Gastrocnemius medialis (tissue), 4 donors: ENCODE measurements around the gene SSPN. TPM values are rescaled to one million over a fixed set of nuclear protein-coding genes. Genes with fewer than 3 reads are reported as not detected.

Experiments used
- ATAC-seq, 2 donors: fragments of 150-250 bp; one replicate each; pipeline ENCODE4 v1.9.1; 2016
- DNase-seq, 2 donors: peaks; one replicate each; pipeline ENCODE4 v3.0.0-alpha.2; 2019
- H3K27ac ChIP-seq, 4 donors: fragments of 200-600 bp; sonication (generic); 1 replicate in 1 of 4; 2 replicates in 3 of 4; pipeline ENCODE4 v1.5.1; 2016 to 2018; ENCODE audit warnings: mild to moderate bottlenecking in 2 of 4, moderate library complexity in 1 of 4
- H3K27me3 ChIP-seq, 3 donors: fragments of 200-600 bp; sonication (generic) in 2 of 3; 1 replicate in 1 of 3; 2 replicates in 2 of 3; pipeline versions ENCODE4 v1.5.1 to v1.6.0; 2016 to 2019; ENCODE audit warnings: mild to moderate bottlenecking in 1 of 3, moderate library complexity in 1 of 3
- H3K36me3 ChIP-seq, 2 donors: fragments of 200-600 bp; sonication (generic) in 1 of 2; one replicate each; pipeline ENCODE4 v1.5.1; 2017 to 2018
- H3K4me1 ChIP-seq, 2 donors: fragments of 200-600 bp; sonication (generic) in 1 of 2; one replicate each; pipeline ENCODE4 v1.5.1; 2016 to 2017; ENCODE audit warnings: mild to moderate bottlenecking in 2 of 2
- H3K4me3 ChIP-seq, 4 donors: fragments of 200-600 bp; sonication (generic) in 3 of 4; 1 replicate in 1 of 4; 2 replicates in 3 of 4; pipeline ENCODE4 v1.5.1; 2016 to 2019; ENCODE audit warnings: mild to moderate bottlenecking in 2 of 4
- H3K9me3 ChIP-seq, 3 donors: fragments of 200-600 bp; sonication (generic) in 2 of 3; 1 replicate in 1 of 3; 2 replicates in 2 of 3; pipeline ENCODE4 v1.5.1; 2016 to 2019
- POLR2A ChIP-seq, 2 donors: fragments of 450-650 bp; IDR thresholded peaks; one replicate each; pipeline ENCODE4 v1.6.1; 2017; ENCODE audit warnings: antibody characterized with exemption in 2 of 2, mild to moderate bottlenecking in 2 of 2, moderate library complexity in 2 of 2
- in situ Hi-C, 4 donors: fragments of 200-750 bp; cut with MboI; loops; one replicate each; pipeline versions ENCODE4 v1.15.0 to v1.8.0; 2017; ENCODE audit warnings: low sequenced_read_pairs in 4 of 4
- intact Hi-C: fragments of 100-400 bp; cut with DNase I; formaldehyde crosslinking; loops from one replicate; pipeline ENCODE4 v1.15.1; 2023; ENCODE audit warnings: low total_unique reads
- total RNA-seq, 4 donors: library from RNA; depleted of rRNA; stranded (reverse); fragments of >200 nt; gene quantifications; one replicate each; pipeline versions ENCODE4 v1.1.0 to v1.2.3, GENCODE V29; 2016
- TF ChIP-seq, protein P1 (sequence below), 5 experiments: fragments of 450-650 bp in 3 of 5; fragments of 200-600 bp in 2 of 5; sonication (generic) in 2 of 5; IDR thresholded peaks in 4 of 5; conservative IDR thresholded peaks in 1 of 5; 1 replicate in 4 of 5; 2 replicates in 1 of 5; pipeline ENCODE4 v1.5.1; 2016 to 2019; ENCODE audit warnings: antibody characterized with exemption in 5 of 5, mild to moderate bottlenecking in 3 of 5, moderate library complexity in 3 of 5

SSPN gene
- total RNA-seq, 4 donors from 2014 or later, result 23.0 to 65.7 (median 32.4) TPM

GRCh38 chr12:26172539-26172938 lies 22.8 kb upstream of the SSPN start:
- ATAC-seq, result no peak
- Histone ChIP-seq H3K4me3 (no peak overlapping the region), H3K27ac (no peak overlapping the region), H3K27me3 (no peaks in the 10 kb centered on the region), H3K36me3 (no peaks in the 10 kb centered on the region), H3K4me1 (no peaks in the 10 kb centered on the region), H3K9me3 (no peaks in the 10 kb centered on the region)
- TF ChIP-seq POLR2A (IDR thresholded peaks at IDR 0.05), result no peak
- TF ChIP-seq, protein P1, sequence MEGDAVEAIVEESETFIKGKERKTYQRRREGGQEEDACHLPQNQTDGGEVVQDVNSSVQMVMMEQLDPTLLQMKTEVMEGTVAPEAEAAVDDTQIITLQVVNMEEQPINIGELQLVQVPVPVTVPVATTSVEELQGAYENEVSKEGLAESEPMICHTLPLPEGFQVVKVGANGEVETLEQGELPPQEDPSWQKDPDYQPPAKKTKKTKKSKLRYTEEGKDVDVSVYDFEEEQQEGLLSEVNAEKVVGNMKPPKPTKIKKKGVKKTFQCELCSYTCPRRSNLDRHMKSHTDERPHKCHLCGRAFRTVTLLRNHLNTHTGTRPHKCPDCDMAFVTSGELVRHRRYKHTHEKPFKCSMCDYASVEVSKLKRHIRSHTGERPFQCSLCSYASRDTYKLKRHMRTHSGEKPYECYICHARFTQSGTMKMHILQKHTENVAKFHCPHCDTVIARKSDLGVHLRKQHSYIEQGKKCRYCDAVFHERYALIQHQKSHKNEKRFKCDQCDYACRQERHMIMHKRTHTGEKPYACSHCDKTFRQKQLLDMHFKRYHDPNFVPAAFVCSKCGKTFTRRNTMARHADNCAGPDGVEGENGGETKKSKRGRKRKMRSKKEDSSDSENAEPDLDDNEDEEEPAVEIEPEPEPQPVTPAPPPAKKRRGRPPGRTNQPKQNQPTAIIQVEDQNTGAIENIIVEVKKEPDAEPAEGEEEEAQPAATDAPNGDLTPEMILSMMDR (IDR thresholded peaks at IDR 0.05 in 4 of 5, conservative IDR thresholded peaks at IDR 0.05 in 1 of 5), result no peak
- DNase-seq, result no peak
- intact Hi-C loops (no loop called here), in situ Hi-C loops (no loop called here)

DNA sequence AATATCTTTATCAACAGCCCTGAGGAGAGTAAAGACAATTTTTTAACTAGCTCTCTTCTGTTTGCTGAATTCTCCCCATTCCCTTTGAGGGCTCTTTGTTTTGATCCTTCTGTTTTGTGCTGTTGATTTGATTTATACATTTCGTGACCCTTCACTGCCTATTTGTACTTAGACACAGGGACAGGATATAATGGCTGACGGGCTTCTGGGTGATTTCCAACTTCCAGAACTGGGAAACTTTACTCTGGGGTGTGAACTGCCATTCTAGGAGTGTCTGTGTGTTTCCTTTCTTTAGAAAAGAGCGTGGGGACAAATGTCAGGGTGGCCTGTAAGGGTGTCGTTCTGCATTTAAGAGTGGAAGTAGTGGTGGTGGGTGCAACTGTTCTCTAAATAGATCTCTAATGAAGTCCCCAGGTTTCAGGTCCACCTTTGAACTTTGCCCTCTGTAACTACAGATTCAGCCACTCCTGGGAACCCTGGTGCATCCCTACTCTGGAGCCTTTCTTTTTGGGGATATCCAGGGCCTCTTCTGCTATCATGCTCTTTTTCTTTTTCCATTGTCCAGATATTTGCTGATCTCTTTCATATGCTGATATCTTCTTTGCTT lies 22.3 kb upstream of the SSPN start:
- Histone ChIP-seq H3K9me3 (no peaks in the 10 kb centered on the region), H3K27ac (no peak overlapping the region), H3K4me3 (no peak overlapping the region), H3K36me3 (no peaks in the 10 kb centered on the region), H3K27me3 (no peaks in the 10 kb centered on the region), H3K4me1 (no peaks in the 10 kb centered on the region)
- in situ Hi-C loops (no loop called here), intact Hi-C loops (no loop called here)
- ATAC-seq (no peak), DNase-seq (no peak)
- TF ChIP-seq POLR2A (IDR thresholded peaks at IDR 0.05), result no peak
- TF ChIP-seq, protein P1 (IDR thresholded peaks at IDR 0.05 in 4 of 5, conservative IDR thresholded peaks at IDR 0.05 in 1 of 5), result no peak

DNA sequence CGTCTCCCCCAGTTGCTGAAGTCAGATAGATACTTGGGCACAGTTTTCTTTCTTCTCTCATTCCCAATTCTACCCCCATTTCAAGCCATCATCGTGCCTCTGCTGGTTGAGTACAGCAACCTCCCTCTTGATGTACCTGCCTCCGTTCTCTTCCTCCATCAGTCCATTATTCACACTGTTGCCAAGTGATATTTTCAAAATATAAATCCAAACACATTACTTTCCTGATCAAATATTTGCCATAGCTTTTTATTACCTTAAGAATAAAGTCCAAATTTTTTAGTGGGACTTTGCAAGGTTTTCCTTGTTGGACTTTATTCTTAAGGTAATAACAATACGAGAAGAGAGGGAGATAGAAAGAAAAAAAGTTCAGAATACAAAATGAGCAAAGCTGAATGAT lies 18.6 kb upstream of the SSPN start:
- DNase-seq (no peak), ATAC-seq (no peak)
- no peaks in the 10 kb centered on the region for H3K27me3 ChIP-seq
- H3K4me1 ChIP-seq, result no peaks in the 10 kb centered on the region
- H3K4me3 ChIP-seq, result no peak overlapping the region
- no peak overlapping the region for H3K27ac ChIP-seq
- H3K36me3 ChIP-seq, result no peaks in the 10 kb centered on the region
- intact Hi-C loops, result no loop called here
- TF ChIP-seq POLR2A (IDR thresholded peaks at IDR 0.05), result no peak
- TF ChIP-seq, protein P1 (IDR thresholded peaks at IDR 0.05 in 4 of 5, conservative IDR thresholded peaks at IDR 0.05 in 1 of 5), result no peak
- no peaks in the 10 kb centered on the region for H3K9me3 ChIP-seq
- in situ Hi-C loops, result no loop called here

GRCh38 chr12:26177283-26177682 lies 18.1 kb upstream of the SSPN start:
- intact Hi-C loops, result no loop called here
- in situ Hi-C loops, result no loop called here
- Histone ChIP-seq H3K4me1 (no peaks in the 10 kb centered on the region), H3K27ac (no peak overlapping the region), H3K9me3 (no peaks in the 10 kb centered on the region), H3K36me3 (no peaks in the 10 kb centered on the region), H3K4me3 (no peak overlapping the region), H3K27me3 (no peaks in the 10 kb centered on the region)
- TF ChIP-seq POLR2A (IDR thresholded peaks at IDR 0.05), result no peak
- TF ChIP-seq, protein P1 (IDR thresholded peaks at IDR 0.05 in 4 of 5, conservative IDR thresholded peaks at IDR 0.05 in 1 of 5), result no peak
- ATAC-seq, result no peak
- no peak for DNase-seq

- Histone ChIP-seq H3K27ac (no peak overlapping the region), H3K4me1 (no peaks in the 10 kb centered on the region), H3K27me3 (no peaks in the 10 kb centered on the region), H3K4me3 (no peak overlapping the region), H3K9me3 (no peaks in the 10 kb centered on the region), H3K36me3 (no peaks in the 10 kb centered on the region)
- TF ChIP-seq POLR2A (IDR thresholded peaks at IDR 0.05), result no peak
- TF ChIP-seq, protein P1 (IDR thresholded peaks at IDR 0.05 in 4 of 5, conservative IDR thresholded peaks at IDR 0.05 in 1 of 5), result no peak
- in situ Hi-C loops (no loop called here), intact Hi-C loops (no loop called here)
- ATAC-seq (no peak), DNase-seq (no peak)
Measured at GRCh38 chr12:26179826-26180225, 15.5 kb upstream of the SSPN start.
